ENCODE data around the gene ACVR1. TPM values are rescaled to one million over a fixed set of nuclear protein-coding genes. Genes with fewer than 3 reads are reported as not detected.
"Not testable (repeated sequence)": the region's sequence is repeated elsewhere in the genome, so short reads cannot be mapped to it uniquely, and the experiment has no call there.

The ACVR1 gene
- total RNA-seq, 1 donor from 2014 or later: 35.0 TPM

DNA sequence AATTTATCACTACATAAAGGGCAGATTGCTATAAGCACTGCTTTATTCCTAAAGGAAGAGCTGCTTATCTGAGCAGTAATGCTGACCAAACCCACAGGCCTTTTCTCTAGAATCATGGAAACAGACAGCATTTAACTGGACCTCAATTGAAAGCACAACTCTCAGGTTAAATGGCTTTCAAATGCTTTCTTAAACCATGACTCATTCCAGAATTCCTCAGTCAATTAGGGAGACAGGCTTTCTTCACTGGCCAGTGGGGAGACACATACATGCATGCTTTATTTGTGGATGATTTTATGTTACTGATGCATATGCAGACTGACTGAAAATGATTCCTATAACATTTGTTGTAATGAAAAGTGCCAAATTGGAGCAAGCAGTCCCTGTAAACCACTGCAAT is 114.6 kb downstream of the ACVR1 start:
- Histone ChIP-seq H3K9me3 (peaks cover 12% of the 10 kb centered on the region), H3K27ac (no peak overlapping the region), H3K27me3 (ENCODE audit: low read depth) (no peaks in the 10 kb centered on the region), H3K36me3 (peaks cover 44% of the 10 kb centered on the region), H3K4me1 (no peaks in the 10 kb centered on the region), H3K4me3 (no peak overlapping the region)
- DNase-seq: no peak
- intact Hi-C loops (cut with DNase I): no loop called here
- TF ChIP-seq, protein P1, sequence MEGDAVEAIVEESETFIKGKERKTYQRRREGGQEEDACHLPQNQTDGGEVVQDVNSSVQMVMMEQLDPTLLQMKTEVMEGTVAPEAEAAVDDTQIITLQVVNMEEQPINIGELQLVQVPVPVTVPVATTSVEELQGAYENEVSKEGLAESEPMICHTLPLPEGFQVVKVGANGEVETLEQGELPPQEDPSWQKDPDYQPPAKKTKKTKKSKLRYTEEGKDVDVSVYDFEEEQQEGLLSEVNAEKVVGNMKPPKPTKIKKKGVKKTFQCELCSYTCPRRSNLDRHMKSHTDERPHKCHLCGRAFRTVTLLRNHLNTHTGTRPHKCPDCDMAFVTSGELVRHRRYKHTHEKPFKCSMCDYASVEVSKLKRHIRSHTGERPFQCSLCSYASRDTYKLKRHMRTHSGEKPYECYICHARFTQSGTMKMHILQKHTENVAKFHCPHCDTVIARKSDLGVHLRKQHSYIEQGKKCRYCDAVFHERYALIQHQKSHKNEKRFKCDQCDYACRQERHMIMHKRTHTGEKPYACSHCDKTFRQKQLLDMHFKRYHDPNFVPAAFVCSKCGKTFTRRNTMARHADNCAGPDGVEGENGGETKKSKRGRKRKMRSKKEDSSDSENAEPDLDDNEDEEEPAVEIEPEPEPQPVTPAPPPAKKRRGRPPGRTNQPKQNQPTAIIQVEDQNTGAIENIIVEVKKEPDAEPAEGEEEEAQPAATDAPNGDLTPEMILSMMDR (IDR thresholded peaks at IDR 0.05): no peak
- ATAC-seq: no peak

DNA sequence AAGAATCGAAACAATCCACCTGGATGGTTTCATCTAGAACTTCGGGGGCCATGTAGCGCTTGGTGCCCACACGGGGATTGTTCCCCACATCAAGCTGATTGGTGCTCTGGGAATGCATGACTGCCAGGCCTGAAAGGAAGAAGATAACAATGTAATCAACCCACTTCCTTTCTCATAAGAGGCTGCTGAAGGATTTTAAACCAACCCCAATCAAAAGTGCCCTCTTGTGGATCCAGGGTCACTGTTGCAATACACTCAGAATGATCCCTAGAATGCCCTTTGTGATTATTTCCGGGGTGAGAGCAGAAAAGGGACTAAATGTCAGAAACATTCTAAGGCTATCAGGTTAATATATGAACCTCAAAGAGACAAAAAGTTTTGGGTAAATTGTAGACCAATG is 115.2 kb downstream of the ACVR1 start:
- Histone ChIP-seq H3K4me1 (no peaks in the 10 kb centered on the region), H3K27ac (no peak overlapping the region), H3K9me3 (peaks cover 12% of the 10 kb centered on the region), H3K4me3 (no peak overlapping the region), H3K36me3 (peaks cover 38% of the 10 kb centered on the region), H3K27me3 (ENCODE audit: low read depth) (no peaks in the 10 kb centered on the region)
- TF ChIP-seq, protein P1 (IDR thresholded peaks at IDR 0.05): no peak
- DNase-seq: no peak
- ATAC-seq: no peak
- intact Hi-C loops (cut with DNase I): no loop called here

DNA sequence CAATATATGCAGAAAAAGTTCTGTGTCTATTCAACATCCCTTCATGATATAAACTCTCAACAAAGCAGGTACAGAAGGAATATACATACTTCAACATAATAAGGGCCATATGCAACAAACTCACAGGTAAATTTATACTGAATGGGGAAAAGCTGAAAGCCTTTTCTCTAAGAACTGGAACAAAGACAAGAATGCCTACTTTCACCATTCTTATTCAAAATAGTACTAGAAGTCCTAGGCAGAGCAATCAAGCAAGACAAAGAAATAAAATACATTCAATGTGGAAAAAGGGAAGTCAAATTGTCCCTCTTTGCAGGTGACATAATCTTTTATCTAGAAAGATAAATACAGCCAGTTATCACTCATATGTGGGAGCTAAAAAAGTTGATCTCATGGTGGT is 116.3 kb downstream of the ACVR1 start:
- Histone ChIP-seq H3K36me3 (peaks cover 31% of the 10 kb centered on the region), H3K9me3 (peaks cover 17% of the 10 kb centered on the region), H3K4me3 (no peak overlapping the region), H3K4me1 (no peaks in the 10 kb centered on the region), H3K27ac (no peak overlapping the region), H3K27me3 (ENCODE audit: low read depth) (no peaks in the 10 kb centered on the region)
- intact Hi-C loops (cut with DNase I): no loop called here
- TF ChIP-seq, protein P1 (IDR thresholded peaks at IDR 0.05): no peak
- ATAC-seq (no peak), DNase-seq (no peak)

DNA sequence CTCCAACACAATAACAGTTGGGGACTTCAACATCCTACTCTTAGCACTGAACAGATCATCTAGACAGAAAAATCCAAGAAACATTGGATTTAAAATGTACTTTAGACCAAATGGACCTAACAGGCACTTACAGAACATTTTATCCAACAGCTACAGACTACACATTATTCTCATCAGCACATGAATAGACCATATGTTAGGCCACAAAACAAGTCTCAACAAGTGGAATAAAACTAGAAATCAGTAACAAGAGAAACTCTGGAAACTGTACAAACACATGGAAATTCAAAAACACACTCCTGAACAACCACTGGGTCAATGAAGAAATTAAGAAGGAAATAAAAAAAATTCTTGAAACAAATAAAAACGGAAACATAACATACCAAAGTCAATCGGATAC is 117.5 kb downstream of the ACVR1 start:
- no peak for ATAC-seq
- no peak for DNase-seq
- Histone ChIP-seq H3K4me1 (no peaks in the 10 kb centered on the region), H3K36me3 (peaks cover 25% of the 10 kb centered on the region), H3K27ac (no peak overlapping the region), H3K4me3 (no peak overlapping the region), H3K27me3 (ENCODE audit: low read depth) (no peaks in the 10 kb centered on the region), H3K9me3 (peaks cover 17% of the 10 kb centered on the region)
- intact Hi-C loops (cut with DNase I): no loop called here
- TF ChIP-seq, protein P1 (IDR thresholded peaks at IDR 0.05): no peak

DNA sequence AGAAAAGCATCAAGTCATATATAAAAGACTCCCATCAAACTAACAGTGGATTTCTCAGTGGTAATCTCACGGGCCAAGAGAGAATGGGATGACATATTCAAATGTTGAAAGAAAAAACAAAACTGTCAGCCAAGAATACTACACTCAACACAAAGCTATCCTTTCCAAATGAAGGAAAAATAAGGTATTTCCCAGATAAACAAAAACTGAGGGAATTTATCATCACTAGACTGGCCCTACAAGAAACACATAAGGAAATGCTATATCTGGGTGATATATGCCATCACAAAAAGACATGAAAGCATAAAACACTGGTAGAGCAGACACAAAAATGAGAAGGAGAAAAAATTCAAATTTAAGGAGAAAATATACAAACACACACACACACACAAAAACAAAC is 118.6 kb downstream of the ACVR1 start:
- DNase-seq (no peak), ATAC-seq (no peak)
- Histone ChIP-seq H3K36me3 (peaks cover 33% of the 10 kb centered on the region), H3K4me3 (no peak overlapping the region), H3K4me1 (no peaks in the 10 kb centered on the region), H3K9me3 (peaks cover 17% of the 10 kb centered on the region), H3K27me3 (ENCODE audit: low read depth) (no peaks in the 10 kb centered on the region), H3K27ac (no peak overlapping the region)
- intact Hi-C loops (cut with DNase I): no loop called here
- TF ChIP-seq, protein P1 (IDR thresholded peaks at IDR 0.05): no peak

DNA sequence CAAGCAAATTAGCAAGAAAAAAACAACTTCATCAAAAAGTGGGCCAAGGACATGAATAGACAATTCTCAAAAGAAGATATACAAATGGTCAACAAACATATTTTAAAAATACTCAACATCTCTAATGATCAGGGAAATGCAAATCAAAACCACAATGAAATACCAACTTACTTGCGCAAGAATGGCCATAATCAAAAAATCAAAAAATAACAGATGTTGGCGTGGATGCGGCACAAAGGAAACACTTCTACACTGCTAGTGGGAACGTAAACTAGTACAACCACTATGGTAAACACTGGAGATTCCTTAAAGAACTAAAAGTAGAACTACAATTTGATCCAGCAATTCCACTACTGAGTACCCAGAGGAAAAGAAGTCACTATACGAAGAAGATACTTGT is 119.7 kb downstream of the ACVR1 start:
- not testable (repeated sequence) for ATAC-seq, DNase-seq
- H3K36me3 ChIP-seq: peaks cover 33% of the 10 kb centered on the region

More for the DNA sequence above, 119.7 kb downstream of the ACVR1 start:
- H3K27ac ChIP-seq; intact Hi-C loops (cut with DNase I); H3K4me3 ChIP-seq; H3K27me3 ChIP-seq (ENCODE audit: low read depth); H3K4me1 ChIP-seq: not testable (repeated sequence)
- H3K9me3 ChIP-seq: peaks cover 17% of the 10 kb centered on the region

All from lower lobe of right lung (tissue), 2 donors.